GM12891 (cell line): ENCODE data around the gene UBR1.

Experiments
- POLR2A ChIP-seq: IDR thresholded peaks from 2 replicates; pipeline ENCODE4 v1.6.1; 2011; ENCODE audit warnings: low read depth, low read length, control low read depth
- POLR2AphosphoS5 ChIP-seq: IDR thresholded peaks from 2 replicates; pipeline ENCODE4 v1.6.1; 2011; ENCODE audit warnings: low read depth, low read length, control low read depth
- SPI1 ChIP-seq: IDR thresholded peaks from 2 replicates; pipeline ENCODE4 v1.6.1; 2011; ENCODE audit warnings: low read depth, low read length, control low read depth

DNA sequence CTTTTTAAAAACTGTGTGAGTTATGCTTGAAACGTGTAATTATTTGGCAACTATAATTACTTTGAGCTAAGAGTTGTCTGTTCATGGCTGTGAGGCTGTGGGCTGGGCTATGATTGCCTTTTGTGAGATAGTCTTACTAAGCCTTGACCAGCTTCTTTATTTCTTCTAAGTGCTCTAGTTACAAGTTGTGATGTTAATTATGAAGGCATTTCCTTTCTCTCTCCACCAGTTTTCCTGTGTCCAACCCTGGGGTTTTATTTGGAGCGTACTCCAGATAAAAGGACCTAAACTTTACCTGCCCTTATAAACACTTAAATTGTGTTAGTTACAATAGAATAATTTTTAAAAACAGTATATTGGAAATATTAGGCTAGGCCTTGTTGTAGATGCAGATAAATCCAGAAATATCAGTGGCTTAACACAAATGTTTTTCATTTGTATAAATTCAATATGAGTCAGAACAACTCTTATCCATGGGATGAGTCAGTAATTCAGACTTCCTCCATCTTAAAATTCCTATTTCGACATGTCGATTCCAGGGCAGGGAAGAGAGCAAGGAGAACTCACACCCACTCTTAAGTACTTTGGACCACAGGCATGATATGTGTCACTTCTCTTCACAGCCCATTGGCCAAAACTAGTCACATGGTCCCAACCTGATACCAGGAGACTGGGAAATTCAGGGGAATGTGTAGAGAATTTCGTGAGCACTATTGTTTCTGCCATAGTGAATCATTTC, 44.5 kb upstream of the UBR1 start:
- TF ChIP-seq POLR2AphosphoS5 (no peak), SPI1 (no peak), POLR2A (no peak)
